HepG2 (cell line): ENCODE measurements around the gene LRBA. TPM values are rescaled to one million over a fixed set of nuclear protein-coding genes. Genes with fewer than 3 reads are reported as not detected.

Experiments used
- ATAC-seq: fragments of 200-7000 bp; cut with Tn5 transposase; 3 replicates; pipeline ENCODE4 v1.9.1; 2020; ENCODE audit warnings: mild to moderate bottlenecking, moderate library complexity
- BruUV-seq: library from RNA; stranded (reverse); fragments of 400-500 nt; replicated peaks from 2 replicates; lab custom pipeline; 2021; lab: Mats Ljungman, UMichigan
- CTCF ChIA-PET: fragments of 300-600 bp; formaldehyde crosslinking; extraction: SDS; loops from one replicate; lab custom pipeline; 2021; ENCODE audit warnings: low total read pairs, inconsistent platforms, low intra/inter-chr PET ratio; lab: Yijun Ruan, JAX
- POLR2A ChIA-PET: fragments of 350-600 bp; sonication (Branson Sonifier 250); formaldehyde crosslinking; loops from one replicate; lab custom pipeline; 2020; ENCODE audit warnings: antibody characterized with exemption, inconsistent platforms; lab: Yijun Ruan, JAX
- DNase-seq: peaks from one replicate; pipeline ENCODE4 v3.0.0-alpha.2; 2015; ENCODE audit warnings: low spot score
- FAIRE-seq: peaks from 3 replicates; lab custom pipeline; 2011; peaks lifted over from hg19 to GRCh38; lab: Jason Lieb, UNC
- H2AFZ ChIP-seq: one replicate; pipeline ENCODE4 v1.6.1; 2011; ENCODE audit warnings: low read length, inconsistent platforms
- H3K27ac ChIP-seq: fragments of 300-600 bp; 3 replicates; pipeline ENCODE4 v1.8.0; 2011; ENCODE audit warnings: mixed run types, mild to moderate bottlenecking, mixed read lengths, low read length, inconsistent platforms; ENCODE audit not compliant: insufficient read depth; ENCODE audit errors: extremely low read length
- H3K27me3 ChIP-seq, 2 experiments: fragments of 200-600 bp in 1 of 2; 2 replicates in 1 of 2; 3 replicates in 1 of 2; pipeline versions ENCODE4 v1.6.0 to v1.8.0; 2011; ENCODE audit warnings: low read length in 2 of 2, mild to moderate bottlenecking in 2 of 2, moderate library complexity in 2 of 2, inconsistent platforms in 1 of 2; ENCODE audit not compliant: insufficient read depth in 2 of 2, control insufficient read depth in 1 of 2
- H3K36me3 ChIP-seq, 2 experiments: fragments of 200-600 bp in 1 of 2; replicated peaks in 1 of 2; 2 replicates in 1 of 2; 3 replicates in 1 of 2; pipeline versions ENCODE4 v1.5.1 to v1.8.0; 2011; ENCODE audit warnings: low read length in 2 of 2, inconsistent platforms in 1 of 2; ENCODE audit not compliant: insufficient read depth in 2 of 2, control insufficient read depth in 1 of 2
- H3K4me1 ChIP-seq: 2 replicates; pipeline ENCODE4 v1.5.1; 2012; ENCODE audit warnings: low read length, inconsistent platforms; ENCODE audit not compliant: insufficient read depth
- H3K4me2 ChIP-seq: 2 replicates; pipeline ENCODE4 v1.6.0; 2011; ENCODE audit warnings: low read depth, low read length, inconsistent platforms
- H3K4me3 ChIP-seq, 3 experiments: fragments of 200-600 bp in 1 of 3; sonication (generic), shearing (Covaris generic) in 1 of 3; replicated peaks in 1 of 3; 2 replicates each; pipeline ENCODE4 v1.5.1; 2011 to 2016; ENCODE audit warnings: low read length in 3 of 3, inconsistent platforms in 2 of 3, low read depth in 2 of 3, mild to moderate bottlenecking in 2 of 3, control low read depth in 1 of 3, mixed read lengths in 1 of 3; ENCODE audit not compliant: insufficient read depth in 1 of 3
- H3K79me2 ChIP-seq: one replicate; pipeline ENCODE4 v1.6.1; 2011; ENCODE audit warnings: low read length, inconsistent platforms; ENCODE audit not compliant: insufficient read depth
- H3K9ac ChIP-seq: 2 replicates; pipeline ENCODE4 v1.6.0; 2011; ENCODE audit warnings: mild to moderate bottlenecking, low read depth, low read length, inconsistent platforms; ENCODE audit not compliant: insufficient read depth
- H3K9me3 ChIP-seq: 2 replicates; pipeline ENCODE4 v1.5.1; 2012; ENCODE audit warnings: mild to moderate bottlenecking, low read length
- H4K20me1 ChIP-seq: 2 replicates; pipeline ENCODE4 v1.6.0; 2011; ENCODE audit warnings: inconsistent platforms, mild to moderate bottlenecking, low read length, moderate library complexity; ENCODE audit not compliant: insufficient read depth
- CBX1 ChIP-seq: IDR thresholded peaks from one replicate; pipeline ENCODE4 v1.6.1; 2016; ENCODE audit warnings: antibody characterized with exemption, low read depth
- CHD4 ChIP-seq: fragments of 200-600 bp; sonication (generic); IDR thresholded peaks from 2 replicates; pipeline ENCODE4 v1.7.0; 2017; ENCODE audit warnings: mild to moderate bottlenecking, low read length, borderline replicate concordance
- EED ChIP-seq: sonication (generic); formaldehyde crosslinking; IDR thresholded peaks from 2 replicates; pipeline ENCODE4 v1.5.0; 2020; ENCODE audit warnings: mild to moderate bottlenecking, missing genetic modification reagents
- FOXO1 ChIP-seq: sonication (generic); formaldehyde crosslinking; IDR thresholded peaks from 2 replicates; pipeline ENCODE4 v1.4.0; 2020; ENCODE audit warnings: missing genetic modification reagents
- FOXP1 ChIP-seq, 2 experiments: fragments of 450-650 bp in 1 of 2; IDR thresholded peaks; 2 replicates each; pipeline ENCODE4 v1.6.1; 2017 to 2018; ENCODE audit warnings: antibody characterized with exemption in 1 of 2
- HMG20B ChIP-seq: conservative IDR thresholded peaks from 2 replicates; pipeline ENCODE4 v1.6.1; 2016; ENCODE audit warnings: missing genetic modification reagents, missing compliant biosample characterization
- HNRNPUL1 ChIP-seq: fragments of 200-400 bp; formaldehyde crosslinking; IDR thresholded peaks from 2 replicates; pipeline ENCODE4 v1.6.1; 2017; ENCODE audit warnings: low read depth, mild to moderate bottlenecking, low read length, moderate library complexity
- HOXA5 ChIP-seq: sonication (generic); formaldehyde crosslinking; IDR thresholded peaks from 2 replicates; pipeline ENCODE4 v1.4.0; 2020; ENCODE audit warnings: missing genetic modification reagents
- KMT2B ChIP-seq: IDR thresholded peaks from 2 replicates; pipeline ENCODE4 v1.6.1; 2016; ENCODE audit warnings: missing genetic modification reagents, missing compliant biosample characterization
- NFATC3 ChIP-seq: sonication (generic); formaldehyde crosslinking; IDR thresholded peaks from 2 replicates; pipeline ENCODE4 v1.5.1; 2020; ENCODE audit warnings: mild to moderate bottlenecking, missing genetic modification reagents
- SALL2 ChIP-seq: sonication (generic); formaldehyde crosslinking; IDR thresholded peaks from 2 replicates; pipeline ENCODE4 v1.8.1; 2023; ENCODE audit warnings: mild to moderate bottlenecking, missing genetic modification reagents, inconsistent platforms
- THAP8 ChIP-seq: sonication (generic); formaldehyde crosslinking; IDR thresholded peaks from 2 replicates; pipeline ENCODE4 v1.5.1; 2020; ENCODE audit warnings: missing genetic modification reagents, mild to moderate bottlenecking, borderline replicate concordance
- ZNF280B ChIP-seq: sonication (generic); formaldehyde crosslinking; IDR thresholded peaks from 2 replicates; pipeline ENCODE4 v1.5.0; 2020; ENCODE audit warnings: missing genetic modification reagents, mild to moderate bottlenecking, borderline replicate concordance
- ZNF724P ChIP-seq: sonication (generic); formaldehyde crosslinking; IDR thresholded peaks from 2 replicates; pipeline ENCODE4 v1.8.0; 2022; ENCODE audit warnings: missing genetic modification reagents, borderline replicate concordance
- ZNF790 ChIP-seq: sonication (generic); formaldehyde crosslinking; IDR thresholded peaks from 2 replicates; pipeline ENCODE4 v1.8.0; 2022; ENCODE audit warnings: missing genetic modification reagents, mild to moderate bottlenecking, borderline replicate concordance
- WGBS: methylation state at CpG from one replicate; pipeline ENCODE4 v1.1.6; 2017; ENCODE audit warnings: low lambda C conversion rate; 5-methylcytosine and 5-hydroxymethylcytosine counted together
- in situ Hi-C: cut with HindIII; loops from 2 replicates; pipeline ENCODE4 v1.10.0; 2017; ENCODE audit warnings: low pct_unique_long_range_greater_than_20kb; ENCODE audit not compliant: extremely low pct_ligation_motif_present
- intact Hi-C: fragments of 100-400 bp; cut with micrococcal nuclease; formaldehyde crosslinking; loops from one replicate; pipeline ENCODE4 v1.10.0; 2022; ENCODE audit not compliant: unreplicated experiment
- polyA plus RNA-seq, 8 experiments: library from polyadenylated mRNA; depleted of rRNA in 3 of 8; stranded (reverse) in 7 of 8; unstranded in 1 of 8; fragments of >200 nt; fragmentation: Illumina TruSeq in 4 of 8; extraction: Trizol in 4 of 8; gene quantifications; 2 replicates each; pipeline versions ENCODE4 v1.2.1 to v1.2.3, GENCODE V29; 2011 to 2016; ENCODE audit warnings: low read depth in 4 of 8, missing spikeins in 1 of 8, mixed read lengths in 1 of 8; ENCODE audit not compliant: insufficient read depth in 1 of 8
- total RNA-seq, 5 experiments: library from RNA; depleted of rRNA; stranded (reverse); fragments of >200 nt; fragmentation: Illumina TruSeq; extraction: Trizol; gene quantifications; 2 replicates each; pipeline ENCODE4 v1.2.3, GENCODE V29; 2016; ENCODE audit warnings: low read depth in 1 of 5

LRBA gene
- total and polyA plus RNA-seq, 2 of the 13 experiments (the other 11 are each of a cell fraction or from before 2014, with no cell fraction given) = 21.0 to 37.2 TPM

GRCh38 chr4:151013944-151014343 lies 1.1 kb downstream of the LRBA start:
- no peak for FAIRE-seq
- BruUV-seq = no TSS peak
- in situ Hi-C loops (no loop called here), intact Hi-C loops (loop anchor here (1.0 to 2.0 kb wide), 2 partner anchors 9 to 41 kb away; no protein-coding TSS in a partner anchor)
- H3K9ac ChIP-seq = peak overlapping the region; percentile 94; the same call in 1 of the 2 replicates
- H3K36me3 ChIP-seq = peaks cover 0 to 5% of the 10 kb centered on the region in 2 experiments; a peak in 1 of 5 replicates
- H3K4me2 ChIP-seq = peak overlapping the region; percentile 86
- no peaks in the 10 kb centered on the region; a peak in 1 of 5 replicates for H3K27me3 ChIP-seq
- no peak overlapping the region for H2AFZ ChIP-seq
- DNase-seq = no peak
- ChIA-PET POLR2A (interaction anchor here (1.2 kb wide), 1 partner anchor 86 kb away, joined by 3 read pairs; the partner anchor contains the start of gene RPS3A), CTCF (no interaction called here)
- peak overlapping the region; percentile 81 to 99 (median 97) for H3K4me3 ChIP-seq
- peaks cover 26% of the 10 kb centered on the region for H3K4me1 ChIP-seq
- no peak for ATAC-seq
- H3K9me3 ChIP-seq = no peaks in the 10 kb centered on the region
- 15% methylated on average over 4 of the region's 4 CpGs for WGBS
- TF ChIP-seq ZNF280B = no peak
- TF ChIP-seq ZNF790 (CRISPR knock-in tag) = no peak
- peaks cover 36% of the 10 kb centered on the region for H3K79me2 ChIP-seq
- peak overlapping the region; percentile 99 for H3K27ac ChIP-seq
- peaks cover 12% of the 10 kb centered on the region for H4K20me1 ChIP-seq

- intact Hi-C loops = no loop called here
Observed at GRCh38 chr4:151013491-151013890, 1.6 kb downstream of the LRBA start.

More at GRCh38 chr4:151013491-151013890, 1.6 kb downstream of the LRBA start:
- peak overlapping the region; percentile 86 for H3K4me2 ChIP-seq
- no TSS peak for BruUV-seq
- H3K27ac ChIP-seq = no peak overlapping the region
- no peak overlapping the region for H2AFZ ChIP-seq
- peaks cover 12% of the 10 kb centered on the region for H4K20me1 ChIP-seq
- FAIRE-seq = no peak
- H3K36me3 ChIP-seq = peaks cover 0 to 5% of the 10 kb centered on the region in 2 experiments; a peak in 1 of 5 replicates
- peak overlapping the region; percentile 94; the same call in 1 of the 2 replicates for H3K9ac ChIP-seq
- no peak for ATAC-seq
- DNase-seq = no peak
- no peaks in the 10 kb centered on the region for H3K9me3 ChIP-seq
- TF ChIP-seq KMT2B (CRISPR knock-in tag) (no peak), HMG20B (CRISPR knock-in tag) (no peak), CHD4 (no peak), FOXO1 (CRISPR knock-in tag) (no peak), THAP8 (CRISPR knock-in tag) (no peak), SALL2 (no peak), FOXP1 (IDR thresholded peaks at IDR 0.05) (no peak), FOXP1 (CRISPR knock-in tag; IDR thresholded peaks at IDR 0.05) (no peak), EED (no peak), ZNF724P (CRISPR knock-in tag) (no peak), HNRNPUL1 (no peak), NFATC3 (no peak), HOXA5 (CRISPR knock-in tag) (no peak), CBX1 (no peak)
- H3K4me1 ChIP-seq = peaks cover 26% of the 10 kb centered on the region
- peak overlapping the region; percentile 81 to 99 (median 97); a peak in 5 of 6 replicates for H3K4me3 ChIP-seq
- in situ Hi-C loops = no loop called here
- H3K79me2 ChIP-seq = peaks cover 36% of the 10 kb centered on the region
- WGBS = 0% methylated on average over 1 of the region's 1 CpG
- ChIA-PET CTCF (no interaction called here), POLR2A (interaction anchor here (1.0 to 1.2 kb wide), 2 partner anchors 85 to 86 kb away, joined by 3 read pairs; partner anchors contain the start of gene RPS3A)
- H3K27me3 ChIP-seq = no peaks in the 10 kb centered on the region; a peak in 1 of 5 replicates
